Activated CD8-positive, alpha-beta memory T cell treated with anti-CD3 and anti-CD28 coated beads, Interleukin-2, amount 50 U/mL, for 24 hours (primary cell): ENCODE measurements around the gene HOXC13.

Experiments used
- DNase-seq: peaks from one replicate; pipeline ENCODE4 v3.0.0-alpha.2; 2020; ENCODE audit errors: extremely low read depth

HOXC13 gene

GRCh38 chr12:53982648-53983567 lies 44.3 kb downstream of the HOXC13 start:
- DNase-seq = no peak

- DNase-seq = no peak
These were observed 44.9 kb downstream of the HOXC13 start for GRCh38 chr12:53983568-53983949.

- no peak for DNase-seq
These were observed 45.4 kb downstream of the HOXC13 start for GRCh38 chr12:53983950-53984572.

- peak; percentile 56 for DNase-seq
These were observed 46.5 kb downstream of the HOXC13 start, which contains the start of gene HOXC10 for GRCh38 chr12:53984901-53985691. Gene HOXC10, plus strand, starts transcription at chr12:53985146. Its CDS starts 114 bp downstream, at chr12:53985260.

- DNase-seq = no peak
These were observed 47.0 kb downstream of the HOXC13 start for GRCh38 chr12:53985692-53985993.

- no peak for DNase-seq
These were observed 47.5 kb downstream of the HOXC13 start for GRCh38 chr12:53985994-53986685.

GRCh38 chr12:53986686-53987483 lies 48.3 kb downstream of the HOXC13 start:
- no peak for DNase-seq

- DNase-seq = no peak
These were observed 49.2 kb downstream of the HOXC13 start for GRCh38 chr12:53987787-53988230.

GRCh38 chr12:53988541-53989226 lies 50.1 kb downstream of the HOXC13 start:
- DNase-seq = no peak

GRCh38 chr12:53989227-53990113 lies 50.8 kb downstream of the HOXC13 start:
- no peak for DNase-seq

GRCh38 chr12:53990311-53991076 lies 51.9 kb downstream of the HOXC13 start:
- no peak for DNase-seq

- DNase-seq = no peak
These were observed 52.4 kb downstream of the HOXC13 start for GRCh38 chr12:53991077-53991460.

GRCh38 chr12:53992377-53992889 lies 53.8 kb downstream of the HOXC13 start:
- DNase-seq = no peak

GRCh38 chr12:53993162-53994008 lies 54.8 kb downstream of the HOXC13 start:
- no peak for DNase-seq

- DNase-seq = no peak
These were observed 55.3 kb downstream of the HOXC13 start for GRCh38 chr12:53994009-53994263.

- DNase-seq = no peak
These were observed 55.8 kb downstream of the HOXC13 start for GRCh38 chr12:53994264-53995001.

GRCh38 chr12:53995002-53995377 lies 56.4 kb downstream of the HOXC13 start:
- no peak for DNase-seq
